ENCODE results near the gene FANCE.

DNA sequence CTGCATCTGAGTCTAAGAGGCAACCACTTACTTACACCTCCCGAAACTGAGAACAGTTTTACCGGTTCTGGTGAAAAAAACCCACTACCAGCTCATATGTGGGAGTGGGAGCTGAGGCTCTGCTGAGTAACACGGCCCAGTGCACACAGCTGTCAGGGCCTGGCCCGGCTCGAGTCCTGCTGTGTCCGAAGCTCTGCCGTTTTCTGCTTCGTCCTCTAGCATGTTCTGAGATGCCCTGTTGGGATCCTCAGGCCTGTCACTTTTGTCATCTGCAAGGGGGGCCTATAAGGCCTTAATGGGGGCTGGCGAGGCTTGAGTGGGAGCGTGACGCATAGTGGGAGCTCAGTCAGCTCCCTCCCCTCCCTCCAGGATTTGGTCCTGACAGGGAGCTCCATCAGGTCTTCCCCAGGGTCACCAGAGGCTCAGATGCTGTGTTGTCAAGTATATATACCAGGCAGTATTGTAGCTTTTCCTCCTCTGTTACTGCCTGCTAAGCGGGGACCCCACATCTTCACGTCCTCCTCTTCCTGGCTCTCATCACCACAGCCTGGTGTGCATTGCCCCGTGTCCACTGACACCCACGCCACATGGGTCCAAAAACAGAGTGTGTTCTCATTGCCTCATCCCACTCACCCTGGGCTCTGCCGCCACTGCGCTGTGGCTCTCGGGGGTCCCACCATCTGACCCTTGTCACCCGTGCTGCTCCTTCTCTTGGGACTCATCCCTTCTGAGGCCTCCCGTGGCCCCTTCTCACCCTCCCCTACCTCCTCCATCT, 45.2 kb upstream of the FANCE start:
- no peak for TF ChIP-seq POLR2A (IDR thresholded peaks at IDR 0.05)
- no peak for TF ChIP-seq CTCF (IDR thresholded peaks at IDR 0.05)

Data from body of pancreas (tissue), 4 donors.